Small intestine (tissue), 7 donors: ENCODE results near the gene ZNRF3. TPM values are rescaled to one million over a fixed set of nuclear protein-coding genes. Genes with fewer than 3 reads are reported as not detected.
"Not testable (repeated sequence)": the region's sequence is repeated elsewhere in the genome, so short reads cannot be mapped to it uniquely, and the experiment has no call there.

Experiments used
- DNase-seq, 2 donors: peaks; one replicate each; pipeline versions ENCODE4 v3.0.0 to v3.0.0-alpha.2; 2013
- FAIRE-seq: peaks from 2 replicates; lab custom pipeline; 2012; peaks lifted over from hg19 to GRCh38; lab: Jason Lieb, UNC
- H3K27ac ChIP-seq, 3 donors: one replicate each; pipeline ENCODE4 v1.5.1; 2013; ENCODE audit warnings: low read length in 2 of 3, mild to moderate bottlenecking in 2 of 3, control low read depth in 1 of 3, inconsistent platforms in 1 of 3, low read depth in 1 of 3, moderate library complexity in 1 of 3
- H3K27me3 ChIP-seq, 3 donors: one replicate each; pipeline ENCODE4 v1.6.1; 2013; ENCODE audit warnings: low read length in 3 of 3, inconsistent platforms in 1 of 3; ENCODE audit not compliant: control insufficient read depth in 3 of 3, insufficient read depth in 3 of 3
- H3K36me3 ChIP-seq, 3 donors: one replicate each; pipeline ENCODE4 v1.6.1; 2013; ENCODE audit warnings: low read length in 3 of 3, inconsistent platforms in 1 of 3, low read depth in 1 of 3, mild to moderate bottlenecking in 1 of 3, moderate library complexity in 1 of 3; ENCODE audit not compliant: control insufficient read depth in 3 of 3, insufficient read depth in 2 of 3
- H3K4me1 ChIP-seq, 3 donors: one replicate each; pipeline ENCODE4 v1.6.1; 2013; ENCODE audit warnings: low read length in 2 of 3, inconsistent platforms in 1 of 3, low read depth in 1 of 3, mild to moderate bottlenecking in 1 of 3, moderate library complexity in 1 of 3; ENCODE audit not compliant: control insufficient read depth in 3 of 3, insufficient read depth in 2 of 3
- H3K4me3 ChIP-seq, 3 donors: one replicate each; pipeline ENCODE4 v1.5.1; 2013; ENCODE audit warnings: low read length in 3 of 3, control low read depth in 1 of 3, inconsistent platforms in 1 of 3, low read depth in 1 of 3, mild to moderate bottlenecking in 1 of 3, moderate library complexity in 1 of 3
- H3K9me3 ChIP-seq, 2 donors: one replicate each; pipeline ENCODE4 v1.6.1; 2013; ENCODE audit warnings: low read depth in 1 of 2, low read length in 1 of 2; ENCODE audit not compliant: control insufficient read depth in 2 of 2, insufficient read depth in 1 of 2
- WGBS, 3 donors: extraction: QIAGEN DNeasy Blood & Tissue Kit; methylation state at CpG; one replicate each; pipeline ENCODE4 v1.1.7; 2013; 5-methylcytosine and 5-hydroxymethylcytosine counted together
- polyA plus RNA-seq, 4 donors: library from polyadenylated mRNA; stranded (reverse) in 3 of 4; unstranded in 1 of 4; fragments of 200-250 nt in 3 of 4; fragments of 120-200 nt in 1 of 4; gene quantifications; one replicate each; pipeline versions ENCODE4 v1.2.1 to v1.2.3, GENCODE V29; 2013
- donor health status: healthy with polysubstance abuse.
- donor health status: control.
- donor health status: control.
- donor health status: Bipolar disorder and iron deficiency.
- donor health status: healthy.

ZNRF3 gene
- polyA plus RNA-seq, 4 donors, result 0.22 to 9.1 (median 4.2) TPM

- 57 to 81% (median 76%) methylated on average over 2 of the region's 2 CpGs for WGBS, 3 donors
- Histone ChIP-seq H3K9me3 (no peaks in the 10 kb centered on the region), H3K4me1 (peaks cover 2 to 59% (median 9%) of the 10 kb centered on the region in 3 donors), H3K4me3 (no peak overlapping the region), H3K27ac (no peak overlapping the region), H3K27me3 (no peaks in the 10 kb centered on the region), H3K36me3 (peaks cover 0 to 2% (median 0%) of the 10 kb centered on the region in 3 donors)
- FAIRE-seq, result no peak
- DNase-seq, result no peak
Observed at GRCh38 chr22:28906312-28906711, 22.9 kb downstream of the ZNRF3 start.

GRCh38 chr22:28907311-28908008 lies 24.1 kb downstream of the ZNRF3 start:
- peaks cover 2 to 70% (median 16%) of the 10 kb centered on the region in 3 donors for H3K4me1 ChIP-seq
- no peak for FAIRE-seq

GRCh38 chr22:28908810-28909209 lies 25.4 kb downstream of the ZNRF3 start:
- H3K4me1 ChIP-seq, result peaks cover 0 to 68% (median 11%) of the 10 kb centered on the region in 3 donors
- not testable (repeated sequence) for H3K27me3 ChIP-seq, FAIRE-seq, H3K27ac ChIP-seq, H3K4me3 ChIP-seq, H3K36me3 ChIP-seq, H3K9me3 ChIP-seq
- DNase-seq, result peak in 1 of 2 donors; percentile 22
- 45 to 72% (median 56%) methylated on average over 10 of the region's 10 CpGs for WGBS, 3 donors

More at GRCh38 chr22:28907311-28908008, 24.1 kb downstream of the ZNRF3 start:
- Histone ChIP-seq H3K36me3 (peaks cover 0 to 2% (median 0%) of the 10 kb centered on the region in 3 donors), H3K9me3 (no peaks in the 10 kb centered on the region), H3K27me3 (no peaks in the 10 kb centered on the region), H3K4me3 (no peak overlapping the region), H3K27ac (no peak overlapping the region)
- peak in 1 of 2 donors; percentile 8 for DNase-seq
- WGBS, 3 donors, result 47 to 58% (median 55%) methylated on average over 5 of the region's 5 CpGs

- H3K9me3 ChIP-seq, result no peaks in the 10 kb centered on the region
- DNase-seq, result peak in 1 of 2 donors; percentile 6
- WGBS, 3 donors, result 75 to 79% (median 76%) methylated on average over 5 of the region's 5 CpGs
Observed at GRCh38 chr22:28909375-28909774, 26.0 kb downstream of the ZNRF3 start.

GRCh38 chr22:28910569-28911303 lies 27.4 kb downstream of the ZNRF3 start:
- WGBS, 3 donors, result 73 to 85% (median 81%) methylated on average over 3 of the region's 3 CpGs
- Histone ChIP-seq H3K4me1 (peaks cover 0 to 53% (median 8%) of the 10 kb centered on the region in 3 donors), H3K27me3 (no peaks in the 10 kb centered on the region), H3K27ac (peak overlapping the region in 1 of 3 donors; percentile 8), H3K4me3 (no peak overlapping the region), H3K9me3 (no peaks in the 10 kb centered on the region), H3K36me3 (no peaks in the 10 kb centered on the region)
- DNase-seq (peak in 1 of 2 donors; percentile 8), FAIRE-seq (no peak)

More at GRCh38 chr22:28909375-28909774, 26.0 kb downstream of the ZNRF3 start:
- Histone ChIP-seq H3K36me3 (no peaks in the 10 kb centered on the region), H3K27ac (no peak overlapping the region), H3K4me3 (no peak overlapping the region), H3K27me3 (no peaks in the 10 kb centered on the region), H3K4me1 (peaks cover 0 to 67% (median 8%) of the 10 kb centered on the region in 3 donors)
- no peak for FAIRE-seq

- H3K4me1 ChIP-seq, result peaks cover 0 to 50% (median 8%) of the 10 kb centered on the region in 3 donors
- H3K27me3 ChIP-seq, result no peaks in the 10 kb centered on the region
- H3K27ac ChIP-seq, result peak overlapping the region in 2 of 3 donors; percentile 29 to 42
- peak in 1 of 2 donors; percentile 16 for DNase-seq
- no peak for FAIRE-seq
- no peak overlapping the region for H3K4me3 ChIP-seq
- no peaks in the 10 kb centered on the region for H3K9me3 ChIP-seq
- no peaks in the 10 kb centered on the region for H3K36me3 ChIP-seq
- 40 to 56% (median 54%) methylated on average over 4 of the region's 4 CpGs for WGBS, 3 donors
Observed at GRCh38 chr22:28911304-28911690, 27.9 kb downstream of the ZNRF3 start.

GRCh38 chr22:28911777-28912669 lies 28.7 kb downstream of the ZNRF3 start:
- 13 to 39% (median 25%) methylated on average over 10 of the region's 10 CpGs for WGBS, 3 donors

More at GRCh38 chr22:28911777-28912669, 28.7 kb downstream of the ZNRF3 start:
- peak; percentile 76 to 79 for DNase-seq
- FAIRE-seq, result no peak
- Histone ChIP-seq H3K4me1 (peaks cover 0 to 55% (median 8%) of the 10 kb centered on the region in 3 donors), H3K9me3 (no peaks in the 10 kb centered on the region), H3K4me3 (no peak overlapping the region), H3K27me3 (no peaks in the 10 kb centered on the region), H3K36me3 (peaks cover 0 to 2% (median 0%) of the 10 kb centered on the region in 3 donors), H3K27ac (peak overlapping the region in 2 of 3 donors; percentile 42 to 67)
